Esophagus mucosa (tissue), 1 donor: Measurements from ENCODE around the gene ENAH. TPM values are rescaled to one million over a fixed set of nuclear protein-coding genes. Genes with fewer than 3 reads are reported as not detected.
A peak's percentile ranks its signal among the peaks of the same experiment; 100 is the strongest.

Experiments
- ATAC-seq: fragments of 200-7000 bp; cut with Tn5 transposase; one replicate; pipeline ENCODE4 v1.9.1; 2020
- total RNA-seq: library from RNA; stranded (reverse); gene quantifications from one replicate; pipeline ENCODE4 v1.2.4, GENCODE V29; 2023
- donor health status: DM: yes; HTN: yes; CAD: no.

Gene ENAH
- total RNA-seq, 1 donor from 2014 or later = 41.0 TPM

- no peak for ATAC-seq
Measured at GRCh38 chr1:225469051-225469450, 183.9 kb downstream of the ENAH start.

- ATAC-seq = no peak
Measured at GRCh38 chr1:225468270-225469020, 184.5 kb downstream of the ENAH start.

- peak; percentile 34 for ATAC-seq
Measured at GRCh38 chr1:225467193-225468020, 185.5 kb downstream of the ENAH start.

- ATAC-seq = no peak
Measured at GRCh38 chr1:225466848-225467192, 186.1 kb downstream of the ENAH start.

- ATAC-seq = no peak
Measured at GRCh38 chr1:225465793-225466517, 187.0 kb downstream of the ENAH start.

- peak; percentile 12 for ATAC-seq
Measured at GRCh38 chr1:225464851-225465792, 187.8 kb downstream of the ENAH start.

DNA sequence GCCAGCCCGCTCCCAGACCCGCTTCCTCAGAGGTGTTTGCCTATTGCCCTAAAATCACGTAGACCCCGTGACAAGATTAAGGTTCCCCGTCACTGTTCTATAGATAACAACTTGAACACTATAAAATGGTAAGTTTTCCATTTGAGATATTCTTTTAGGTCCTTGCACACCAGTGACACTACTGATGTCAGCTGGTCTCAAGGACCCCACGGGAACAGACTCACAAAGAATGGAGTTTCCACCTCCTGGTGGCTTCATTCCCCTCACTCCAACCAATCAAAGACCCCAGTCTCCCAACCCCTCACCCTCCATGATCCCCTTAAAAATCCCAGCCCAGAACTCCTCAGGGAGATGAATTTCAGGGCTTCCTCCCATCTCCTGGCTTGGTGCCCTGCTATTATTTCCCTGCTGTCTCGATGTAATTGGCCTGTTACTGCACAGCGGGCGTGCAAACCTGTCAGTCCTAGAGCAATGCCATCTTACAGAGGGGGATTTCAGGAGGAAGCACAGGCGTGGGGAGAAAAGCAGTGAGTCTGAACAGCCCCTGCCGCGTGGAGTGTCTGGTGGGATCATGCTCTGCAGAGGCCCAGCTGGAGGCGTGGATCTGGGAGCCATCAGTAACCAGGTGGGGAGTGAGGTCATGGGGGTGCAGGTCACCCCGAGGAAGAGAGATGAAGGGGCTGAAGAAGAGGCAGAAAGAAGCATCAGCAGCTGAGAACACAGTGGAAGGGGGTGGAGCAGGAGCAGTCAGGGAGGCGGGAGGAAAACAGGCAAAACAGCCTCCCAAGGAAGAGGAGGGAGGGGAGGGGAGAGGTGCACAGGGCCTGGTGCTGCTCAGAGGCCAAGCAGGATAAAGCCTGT is 190.0 kb downstream of the ENAH start:
- ATAC-seq = peak; percentile 56

GRCh38 chr1:225462429-225462713 is 190.6 kb downstream of the ENAH start:
- no peak for ATAC-seq

- ATAC-seq = no peak
Measured at GRCh38 chr1:225461533-225462428, 191.1 kb downstream of the ENAH start.

GRCh38 chr1:225460737-225461532 is 192.0 kb downstream of the ENAH start:
- peak; percentile 70 for ATAC-seq

DNA sequence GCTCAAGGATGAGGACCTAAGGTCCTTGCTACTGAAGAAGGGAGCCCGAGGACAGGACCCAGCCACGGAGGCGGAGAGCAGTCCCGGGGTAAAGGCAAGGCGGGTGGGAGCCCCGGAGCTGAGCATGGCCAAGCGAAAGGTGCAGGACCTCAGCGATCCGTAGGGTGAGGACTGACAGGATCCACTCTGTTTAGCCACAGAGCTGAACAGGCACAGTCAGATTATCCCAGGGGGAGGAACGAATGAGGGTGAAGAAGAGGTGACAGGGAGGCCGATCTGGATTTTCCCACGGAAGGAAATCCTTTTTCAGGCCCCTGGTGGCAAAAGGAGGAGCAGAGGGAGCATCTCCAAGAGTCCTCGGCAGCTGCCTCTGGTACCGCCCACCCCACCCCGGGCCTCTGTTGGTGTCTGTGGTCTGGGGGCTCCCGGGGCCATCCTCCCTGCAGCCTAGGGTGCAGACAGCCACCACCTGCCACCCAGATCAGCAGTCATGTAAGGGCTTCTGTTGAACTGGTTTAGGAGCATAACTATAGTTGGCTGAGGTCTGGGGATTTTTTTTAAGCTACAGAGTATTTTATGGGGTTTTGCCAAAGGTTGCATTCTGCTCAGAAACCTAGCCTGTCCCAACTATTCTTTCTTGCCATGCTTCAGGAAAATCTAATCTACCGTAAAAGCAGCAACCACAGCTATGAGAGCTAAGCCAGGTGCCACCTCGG is 192.7 kb downstream of the ENAH start:
- ATAC-seq = peak; percentile 41

GRCh38 chr1:225458222-225458631 is 194.7 kb downstream of the ENAH start:
- peak; percentile 51 for ATAC-seq

GRCh38 chr1:225454733-225455132 is 198.2 kb downstream of the ENAH start:
- peak; percentile 85 for ATAC-seq

DNA sequence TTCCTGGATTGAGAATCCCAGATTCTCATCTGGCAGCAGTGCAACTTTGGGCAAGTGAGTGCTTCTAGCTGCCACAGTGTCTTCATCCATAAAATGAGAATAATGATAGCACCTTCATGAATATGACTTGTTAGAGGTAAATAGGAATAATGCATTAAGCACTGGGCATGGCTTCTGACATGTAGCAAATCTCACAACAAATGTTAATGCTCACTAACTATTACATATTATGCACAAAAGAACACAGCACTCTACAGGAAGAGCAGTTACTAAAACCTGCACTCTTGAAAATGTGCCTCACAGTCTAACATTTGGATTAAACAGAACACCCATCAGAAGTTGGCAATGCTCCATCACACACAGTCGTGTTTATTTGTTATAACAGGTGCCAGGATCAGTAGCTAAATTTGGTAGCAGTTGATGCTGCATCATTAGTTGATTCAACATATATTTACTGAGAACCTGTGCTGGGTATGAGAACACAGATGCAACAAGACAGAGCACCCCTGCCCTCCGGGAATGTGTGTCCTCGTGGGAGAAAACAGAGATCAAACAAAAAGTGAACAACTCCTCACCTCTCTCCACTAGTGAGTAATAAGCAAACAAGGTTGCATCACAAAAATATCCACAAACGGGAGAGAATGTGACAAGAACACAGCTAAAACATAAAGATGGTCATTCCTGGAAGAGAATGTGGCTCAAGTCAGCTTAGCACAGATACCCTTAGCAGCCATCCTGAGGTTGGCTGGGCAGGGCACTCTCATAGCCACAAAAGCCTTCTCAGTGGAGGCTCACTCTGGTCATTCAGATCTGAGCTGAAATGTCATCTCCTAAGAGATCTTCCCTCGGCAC is 198.9 kb downstream of the ENAH start:
- ATAC-seq = peak; percentile 65

GRCh38 chr1:225451840-225452515 is 200.9 kb downstream of the ENAH start:
- ATAC-seq = no peak

DNA sequence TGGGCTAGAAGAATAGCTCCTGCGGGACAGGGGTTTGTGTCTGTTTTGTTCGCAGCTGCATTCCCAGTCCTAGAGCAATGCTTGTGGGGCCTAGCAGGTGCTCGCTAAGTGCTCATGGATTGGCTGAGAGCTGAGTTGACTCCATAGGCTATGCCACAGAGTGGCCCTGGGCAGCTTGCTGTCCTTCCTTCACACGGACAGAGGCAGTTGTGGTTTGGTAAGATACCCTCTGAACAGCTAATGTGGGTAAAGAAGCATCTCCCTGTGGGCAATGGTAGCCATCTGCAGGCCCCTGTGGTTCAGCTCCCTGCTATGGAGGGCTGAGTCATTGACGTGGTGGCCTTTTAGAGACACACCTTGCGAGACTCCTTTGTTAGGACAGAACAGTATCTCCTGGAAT is 201.6 kb downstream of the ENAH start:
- no peak for ATAC-seq
